Gastroesophageal sphincter (tissue), 4 donors: Measurements from ENCODE around the gene MRPL14. TPM values are rescaled to one million over a fixed set of nuclear protein-coding genes. Genes with fewer than 3 reads are reported as not detected.

Source experiments
- ATAC-seq: fragments of 150-250 bp; one replicate; pipeline ENCODE4 v1.9.1; 2016; ENCODE audit warnings: mild to moderate bottlenecking, moderate library complexity
- H3K27ac ChIP-seq, 4 donors: fragments of 200-600 bp; sonication (generic) in 3 of 4; 1 replicate in 3 of 4; 2 replicates in 1 of 4; pipeline ENCODE4 v1.5.1; 2016 to 2019
- H3K27me3 ChIP-seq: fragments of 200-600 bp; sonication (generic); one replicate; pipeline ENCODE4 v1.5.1; 2019
- H3K36me3 ChIP-seq, 2 donors: fragments of 200-600 bp; sonication (generic); one replicate each; pipeline ENCODE4 v1.5.1; 2019; ENCODE audit warnings: control low read depth in 1 of 2
- H3K4me1 ChIP-seq, 3 donors: fragments of 200-600 bp; sonication (generic); 1 replicate in 2 of 3; 2 replicates in 1 of 3; pipeline ENCODE4 v1.5.1; 2016 to 2019; ENCODE audit warnings: control low read depth in 2 of 3
- H3K4me3 ChIP-seq, 2 donors: fragments of 200-600 bp; sonication (generic); one replicate each; pipeline ENCODE4 v1.5.1; 2019; ENCODE audit warnings: mild to moderate bottlenecking in 1 of 2, moderate library complexity in 1 of 2
- H3K9me3 ChIP-seq, 3 donors: fragments of 200-600 bp; sonication (generic); one replicate each; pipeline ENCODE4 v1.5.1; 2017 to 2019; ENCODE audit warnings: control low read depth in 2 of 3
- CTCF ChIP-seq, 4 experiments: fragments of 200-600 bp in 2 of 4; fragments of 450-650 bp in 2 of 4; sonication (generic) in 1 of 4; IDR thresholded peaks; one replicate each; pipeline ENCODE4 v1.5.1; 2017 to 2019; ENCODE audit warnings: antibody characterized with exemption in 4 of 4, mild to moderate bottlenecking in 2 of 4, moderate library complexity in 2 of 4
- EP300 ChIP-seq: sonication (generic); formaldehyde crosslinking; IDR thresholded peaks from one replicate; pipeline ENCODE4 v1.6.1; 2017; ENCODE audit warnings: antibody characterized with exemption, mild to moderate bottlenecking
- POLR2A ChIP-seq, 2 donors: fragments of 450-650 bp; IDR thresholded peaks; one replicate each; pipeline ENCODE4 v1.6.1; 2017; ENCODE audit warnings: antibody characterized with exemption in 2 of 2, mild to moderate bottlenecking in 2 of 2, moderate library complexity in 1 of 2
- POLR2AphosphoS5 ChIP-seq: sonication (generic); formaldehyde crosslinking; IDR thresholded peaks from one replicate; pipeline ENCODE4 v1.6.1; 2017; ENCODE audit warnings: antibody characterized with exemption
- WGBS, 2 donors: methylation state at CpG; one replicate each; pipeline ENCODE4 v1.1.5; 2018; ENCODE audit warnings: low coverage in 1 of 2; 5-methylcytosine and 5-hydroxymethylcytosine counted together
- total RNA-seq, 4 donors: library from RNA; depleted of rRNA; stranded (reverse); fragments of >200 nt; gene quantifications; one replicate each; pipeline ENCODE4 v1.1.0, GENCODE V29; 2016

MRPL14 gene
- total RNA-seq, 4 donors from 2014 or later: 31.6 to 40.5 (median 35.8) TPM

- ATAC-seq: no peak
- Histone ChIP-seq H3K4me3 (no peak overlapping the region), H3K36me3 (peaks cover 0 to 6% of the 10 kb centered on the region in 2 donors), H3K4me1 (peaks cover 0 to 55% (median 29%) of the 10 kb centered on the region in 3 donors), H3K27ac (no peak overlapping the region), H3K9me3 (no peaks in the 10 kb centered on the region), H3K27me3 (no peaks in the 10 kb centered on the region)
- TF ChIP-seq EP300 (no peak), POLR2AphosphoS5 (no peak), POLR2A (IDR thresholded peaks at IDR 0.05) (no peak), CTCF (IDR thresholded peaks at IDR 0.05) (no peak)
- 61 to 82% methylated on average over 2 of the region's 2 CpGs for WGBS, 2 donors
Measured at GRCh38 chr6:44129841-44130322, 2.6 kb upstream of the MRPL14 start.

GRCh38 chr6:44128020-44128917 lies 1.0 kb upstream of the MRPL14 start:
- Histone ChIP-seq H3K27ac (peak overlapping the region; percentile 56 to 93 (median 90)), H3K4me1 (peaks cover 0 to 63% (median 32%) of the 10 kb centered on the region in 3 donors), H3K36me3 (no peaks in the 10 kb centered on the region), H3K4me3 (peak overlapping the region; percentile 86 to 90), H3K27me3 (no peaks in the 10 kb centered on the region), H3K9me3 (no peaks in the 10 kb centered on the region)
- peak; percentile 19 for ATAC-seq
- TF ChIP-seq CTCF (IDR thresholded peaks at IDR 0.05) (peak in 3 of 4 experiments; percentile 11 to 43 (median 21)), POLR2A (IDR thresholded peaks at IDR 0.05) (no peak)
- 30% methylated on average over 2 of the region's 49 CpGs; no CpG with 5 or more reads in 1 of the 2 donors for WGBS, 2 donors

GRCh38 chr6:44126320-44127149 lies 717 bp downstream of the MRPL14 start:
- Histone ChIP-seq H3K27me3 (no peaks in the 10 kb centered on the region), H3K36me3 (no peaks in the 10 kb centered on the region), H3K9me3 (no peaks in the 10 kb centered on the region), H3K4me1 (peaks cover 0 to 64% (median 36%) of the 10 kb centered on the region in 3 donors), H3K27ac (peak overlapping the region; percentile 87 to 93 (median 90)), H3K4me3 (peak overlapping the region; percentile 86 to 90)
- peak; percentile 55 for ATAC-seq
- TF ChIP-seq CTCF (IDR thresholded peaks at IDR 0.05) (no peak), EP300 (no peak), POLR2AphosphoS5 (no peak), POLR2A (IDR thresholded peaks at IDR 0.05) (no peak)
- 1 to 2% methylated on average over 7 to 20 of the region's 31 CpGs for WGBS, 2 donors

- Histone ChIP-seq H3K4me1 (peaks cover 0 to 84% (median 41%) of the 10 kb centered on the region in 3 donors), H3K27ac (peak overlapping the region in 3 of 4 donors; percentile 26 to 58 (median 44))
Measured at GRCh38 chr6:44123544-44123943, 3.7 kb downstream of the MRPL14 start.

More at GRCh38 chr6:44123544-44123943, 3.7 kb downstream of the MRPL14 start:
- ATAC-seq: no peak
- H3K27me3 ChIP-seq: no peaks in the 10 kb centered on the region
- WGBS, 2 donors: 74 to 94% methylated on average over 2 of the region's 2 CpGs
- no peaks in the 10 kb centered on the region for H3K36me3 ChIP-seq
- no peaks in the 10 kb centered on the region for H3K9me3 ChIP-seq
- H3K4me3 ChIP-seq: no peak overlapping the region
- TF ChIP-seq EP300 (no peak), POLR2A (IDR thresholded peaks at IDR 0.05) (no peak), POLR2AphosphoS5 (no peak), CTCF (IDR thresholded peaks at IDR 0.05) (no peak)
